HepG2 (cell line): Measurements from ENCODE around the gene EFCAB8. TPM values are rescaled to one million over a fixed set of nuclear protein-coding genes. Genes with fewer than 3 reads are reported as not detected.

Source experiments
- ATAC-seq: fragments of 200-7000 bp; cut with Tn5 transposase; 3 replicates; pipeline ENCODE4 v1.9.1; 2020; ENCODE audit warnings: mild to moderate bottlenecking, moderate library complexity
- BruUV-seq: library from RNA; stranded (reverse); fragments of 400-500 nt; replicated peaks from 2 replicates; lab custom pipeline; 2021; lab: Mats Ljungman, UMichigan
- CTCF ChIA-PET: fragments of 300-600 bp; formaldehyde crosslinking; extraction: SDS; loops from one replicate; lab custom pipeline; 2021; ENCODE audit warnings: low total read pairs, inconsistent platforms, low intra/inter-chr PET ratio; lab: Yijun Ruan, JAX
- POLR2A ChIA-PET: fragments of 350-600 bp; sonication (Branson Sonifier 250); formaldehyde crosslinking; loops from one replicate; lab custom pipeline; 2020; ENCODE audit warnings: antibody characterized with exemption, inconsistent platforms; lab: Yijun Ruan, JAX
- DNase-seq: peaks from one replicate; pipeline ENCODE4 v3.0.0-alpha.2; 2015; ENCODE audit warnings: low spot score
- FAIRE-seq: peaks from 3 replicates; lab custom pipeline; 2011; peaks lifted over from hg19 to GRCh38; lab: Jason Lieb, UNC
- H2AFZ ChIP-seq: one replicate; pipeline ENCODE4 v1.6.1; 2011; ENCODE audit warnings: low read length, inconsistent platforms
- H3K27ac ChIP-seq: fragments of 300-600 bp; 3 replicates; pipeline ENCODE4 v1.8.0; 2011; ENCODE audit warnings: mixed run types, mild to moderate bottlenecking, mixed read lengths, low read length, inconsistent platforms; ENCODE audit not compliant: insufficient read depth; ENCODE audit errors: extremely low read length
- H3K27me3 ChIP-seq, 2 experiments: fragments of 200-600 bp in 1 of 2; 2 replicates in 1 of 2; 3 replicates in 1 of 2; pipeline versions ENCODE4 v1.6.0 to v1.8.0; 2011; ENCODE audit warnings: low read length in 2 of 2, mild to moderate bottlenecking in 2 of 2, moderate library complexity in 2 of 2, inconsistent platforms in 1 of 2; ENCODE audit not compliant: insufficient read depth in 2 of 2, control insufficient read depth in 1 of 2
- H3K36me3 ChIP-seq, 2 experiments: fragments of 200-600 bp in 1 of 2; replicated peaks in 1 of 2; 2 replicates in 1 of 2; 3 replicates in 1 of 2; pipeline versions ENCODE4 v1.5.1 to v1.8.0; 2011; ENCODE audit warnings: low read length in 2 of 2, inconsistent platforms in 1 of 2; ENCODE audit not compliant: insufficient read depth in 2 of 2, control insufficient read depth in 1 of 2
- H3K4me1 ChIP-seq: 2 replicates; pipeline ENCODE4 v1.5.1; 2012; ENCODE audit warnings: low read length, inconsistent platforms; ENCODE audit not compliant: insufficient read depth
- H3K4me2 ChIP-seq: 2 replicates; pipeline ENCODE4 v1.6.0; 2011; ENCODE audit warnings: low read depth, low read length, inconsistent platforms
- H3K4me3 ChIP-seq, 3 experiments: fragments of 200-600 bp in 1 of 3; sonication (generic), shearing (Covaris generic) in 1 of 3; replicated peaks in 1 of 3; 2 replicates each; pipeline ENCODE4 v1.5.1; 2011 to 2016; ENCODE audit warnings: low read length in 3 of 3, inconsistent platforms in 2 of 3, low read depth in 2 of 3, mild to moderate bottlenecking in 2 of 3, control low read depth in 1 of 3, mixed read lengths in 1 of 3; ENCODE audit not compliant: insufficient read depth in 1 of 3
- H3K79me2 ChIP-seq: one replicate; pipeline ENCODE4 v1.6.1; 2011; ENCODE audit warnings: low read length, inconsistent platforms; ENCODE audit not compliant: insufficient read depth
- H3K9ac ChIP-seq: 2 replicates; pipeline ENCODE4 v1.6.0; 2011; ENCODE audit warnings: mild to moderate bottlenecking, low read depth, low read length, inconsistent platforms; ENCODE audit not compliant: insufficient read depth
- H3K9me3 ChIP-seq: 2 replicates; pipeline ENCODE4 v1.5.1; 2012; ENCODE audit warnings: mild to moderate bottlenecking, low read length
- H4K20me1 ChIP-seq: 2 replicates; pipeline ENCODE4 v1.6.0; 2011; ENCODE audit warnings: inconsistent platforms, mild to moderate bottlenecking, low read length, moderate library complexity; ENCODE audit not compliant: insufficient read depth
- BRCA1 ChIP-seq: sonication (generic); formaldehyde crosslinking; IDR thresholded peaks from 2 replicates; pipeline ENCODE4 v1.4.0; 2020; ENCODE audit warnings: missing genetic modification reagents
- CENPX ChIP-seq: sonication (generic); formaldehyde crosslinking; IDR thresholded peaks from 2 replicates; pipeline ENCODE4 v1.9.0; 2021; ENCODE audit warnings: mild to moderate bottlenecking, missing genetic modification reagents, moderate library complexity
- ERF ChIP-seq: IDR thresholded peaks from 2 replicates; pipeline ENCODE4 v1.6.1; 2018; ENCODE audit warnings: missing biosample characterization, missing genetic modification reagents
- RAD21 ChIP-seq: fragments of 450-650 bp; formaldehyde crosslinking; IDR thresholded peaks from 2 replicates; pipeline ENCODE4 v1.5.0; 2020; ENCODE audit warnings: mild to moderate bottlenecking
- RARA ChIP-seq: IDR thresholded peaks from 2 replicates; pipeline ENCODE4 v1.6.1; 2016; ENCODE audit warnings: missing genetic modification reagents, missing compliant biosample characterization
- TAF1 ChIP-seq: sonication (generic); formaldehyde crosslinking; IDR thresholded peaks from 2 replicates; pipeline ENCODE4 v1.4.0; 2020; ENCODE audit warnings: missing genetic modification reagents
- TGIF2 ChIP-seq: IDR thresholded peaks from 2 replicates; pipeline ENCODE4 v1.6.1; 2016; ENCODE audit warnings: control low read depth, missing compliant biosample characterization
- TSC22D2 ChIP-seq: sonication (generic); formaldehyde crosslinking; IDR thresholded peaks from 2 replicates; pipeline ENCODE4 v1.5.1; 2020; ENCODE audit warnings: missing genetic modification reagents, mild to moderate bottlenecking, borderline replicate concordance
- ZNF263 ChIP-seq: sonication (generic); formaldehyde crosslinking; IDR thresholded peaks from 2 replicates; pipeline ENCODE4 v1.4.0; 2020; ENCODE audit warnings: missing genetic modification reagents
- WGBS: methylation state at CpG from one replicate; pipeline ENCODE4 v1.1.6; 2017; ENCODE audit warnings: low lambda C conversion rate; 5-methylcytosine and 5-hydroxymethylcytosine counted together
- in situ Hi-C: cut with HindIII; loops from 2 replicates; pipeline ENCODE4 v1.10.0; 2017; ENCODE audit warnings: low pct_unique_long_range_greater_than_20kb; ENCODE audit not compliant: extremely low pct_ligation_motif_present
- intact Hi-C: fragments of 100-400 bp; cut with micrococcal nuclease; formaldehyde crosslinking; loops from one replicate; pipeline ENCODE4 v1.10.0; 2022; ENCODE audit not compliant: unreplicated experiment
- polyA plus RNA-seq, 8 experiments: library from polyadenylated mRNA; depleted of rRNA in 3 of 8; stranded (reverse) in 7 of 8; unstranded in 1 of 8; fragments of >200 nt; fragmentation: Illumina TruSeq in 4 of 8; extraction: Trizol in 4 of 8; gene quantifications; 2 replicates each; pipeline versions ENCODE4 v1.2.1 to v1.2.3, GENCODE V29; 2011 to 2016; ENCODE audit warnings: low read depth in 4 of 8, missing spikeins in 1 of 8, mixed read lengths in 1 of 8; ENCODE audit not compliant: insufficient read depth in 1 of 8
- total RNA-seq, 5 experiments: library from RNA; depleted of rRNA; stranded (reverse); fragments of >200 nt; fragmentation: Illumina TruSeq; extraction: Trizol; gene quantifications; 2 replicates each; pipeline ENCODE4 v1.2.3, GENCODE V29; 2016; ENCODE audit warnings: low read depth in 1 of 5
- TF ChIP-seq, protein P1 (sequence below): sonication (generic); formaldehyde crosslinking; IDR thresholded peaks from 2 replicates; pipeline ENCODE4 v1.8.0; 2023; ENCODE audit warnings: mild to moderate bottlenecking, missing genetic modification reagents
- TF ChIP-seq, protein P2 (sequence below): sonication (generic); formaldehyde crosslinking; conservative IDR thresholded peaks from 2 replicates; pipeline ENCODE4 v1.8.1; 2023; ENCODE audit warnings: missing genetic modification reagents

EFCAB8 gene
- total and polyA plus RNA-seq, 2 of the 13 experiments (the other 11 are each of a cell fraction or from before 2014, with no cell fraction given), result 0.15 to 0.22 TPM

DNA sequence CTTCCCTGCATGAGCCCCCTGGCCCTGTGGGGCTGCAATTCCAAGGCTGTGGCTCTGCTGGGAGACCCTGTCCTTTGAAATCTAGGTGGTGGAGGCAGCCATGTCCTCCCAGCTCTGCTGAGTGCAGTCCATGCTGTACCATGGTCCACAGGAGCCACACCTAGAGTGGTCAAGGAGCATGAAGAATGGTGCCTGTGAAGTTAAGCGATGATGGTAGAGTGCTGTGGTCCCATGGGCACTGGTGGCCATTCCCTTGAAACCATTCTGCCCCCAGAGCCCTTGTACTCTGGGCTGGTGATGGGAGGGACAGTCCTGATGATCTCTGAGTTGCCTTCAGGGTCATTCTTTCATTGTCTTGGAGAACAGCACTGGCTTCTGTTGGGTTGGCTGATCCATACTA is 55.3 kb downstream of the EFCAB8 start:
- no peaks in the 10 kb centered on the region for H3K4me1 ChIP-seq
- in situ Hi-C loops, result no loop called here
- no TSS peak for BruUV-seq
- CTCF ChIA-PET, result no interaction called here
- peaks cover 8 to 36% of the 10 kb centered on the region in 2 experiments; a peak in 4 of 5 replicates for H3K27me3 ChIP-seq
- H3K9me3 ChIP-seq, result peaks cover 13% of the 10 kb centered on the region
- POLR2A ChIA-PET, result no interaction called here
- TF ChIP-seq TGIF2 (CRISPR knock-in tag) (no peak), BRCA1 (CRISPR knock-in tag) (no peak), TSC22D2 (no peak), RARA (CRISPR knock-in tag) (no peak), TAF1 (CRISPR knock-in tag) (no peak), RAD21 (CRISPR knock-in tag) (no peak)
- TF ChIP-seq, protein P1, sequence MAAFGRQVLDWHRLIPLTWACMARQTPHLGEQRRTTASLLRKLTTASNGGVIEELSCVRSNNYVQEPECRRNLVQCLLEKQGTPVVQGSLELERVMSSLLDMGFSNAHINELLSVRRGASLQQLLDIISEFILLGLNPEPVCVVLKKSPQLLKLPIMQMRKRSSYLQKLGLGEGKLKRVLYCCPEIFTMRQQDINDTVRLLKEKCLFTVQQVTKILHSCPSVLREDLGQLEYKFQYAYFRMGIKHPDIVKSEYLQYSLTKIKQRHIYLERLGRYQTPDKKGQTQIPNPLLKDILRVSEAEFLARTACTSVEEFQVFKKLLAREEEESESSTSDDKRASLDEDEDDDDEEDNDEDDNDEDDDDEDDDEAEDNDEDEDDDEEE, result no peak
- no peak overlapping the region for H3K4me3 ChIP-seq
- ATAC-seq (no peak), FAIRE-seq (no peak), DNase-seq (no peak)
- H2AFZ ChIP-seq, result no peak overlapping the region
- no peak overlapping the region for H3K4me2 ChIP-seq
- no peak overlapping the region for H3K27ac ChIP-seq
- no CpG with 5 or more reads among the region's 1 CpG for WGBS
- intact Hi-C loops, result no loop called here
- H3K79me2 ChIP-seq, result no peaks in the 10 kb centered on the region
- no peaks in the 10 kb centered on the region for H4K20me1 ChIP-seq
- H3K36me3 ChIP-seq, result no peaks in the 10 kb centered on the region
- no peak overlapping the region for H3K9ac ChIP-seq

DNA sequence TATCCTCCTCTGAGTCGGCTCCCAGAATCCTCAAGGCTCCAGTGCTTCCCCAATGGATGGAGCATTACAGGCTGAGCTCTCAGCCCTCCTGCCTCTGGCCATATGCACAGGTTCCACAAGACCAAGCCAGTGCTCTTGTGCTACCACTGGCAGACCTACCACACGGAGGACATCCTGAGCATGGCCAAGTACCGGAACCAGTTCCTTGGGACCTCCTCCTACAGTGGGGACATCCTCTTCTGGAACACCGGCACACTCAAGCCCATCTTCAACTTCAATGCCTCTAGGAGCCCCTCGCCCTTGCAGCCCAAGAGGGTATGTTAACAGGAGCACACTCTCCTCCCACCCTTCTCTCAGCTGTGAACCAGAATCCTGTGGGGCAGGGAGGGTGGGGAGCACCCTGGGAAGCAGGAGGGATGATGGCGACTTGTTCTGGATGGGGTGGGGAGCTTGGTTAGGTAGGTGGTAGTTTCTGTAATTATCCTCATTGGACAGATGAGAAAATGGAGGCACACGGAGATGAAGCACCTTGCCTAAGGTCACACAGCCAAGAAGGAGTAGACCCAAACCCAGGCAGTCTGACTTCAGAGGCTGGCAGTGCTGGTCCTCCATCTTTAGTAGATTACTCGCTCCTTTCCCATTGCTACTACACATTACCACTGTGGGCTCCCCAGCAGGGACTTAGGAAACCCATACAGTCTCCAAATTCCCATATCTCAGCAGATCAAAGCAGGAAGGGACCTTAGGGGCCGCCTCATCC is 58.6 kb downstream of the EFCAB8 start:
- no TSS peak for BruUV-seq
- CTCF ChIA-PET, result no interaction called here

More for the DNA sequence above, 58.6 kb downstream of the EFCAB8 start:
- Histone ChIP-seq H3K4me3 (no peak overlapping the region), H3K36me3 (no peaks in the 10 kb centered on the region), H3K9ac (no peak overlapping the region), H3K79me2 (no peaks in the 10 kb centered on the region), H3K27me3 (peaks cover 0 to 28% of the 10 kb centered on the region in 2 experiments; a peak in 4 of 5 replicates), H2AFZ (no peak overlapping the region), H4K20me1 (no peaks in the 10 kb centered on the region), H3K4me1 (no peaks in the 10 kb centered on the region), H3K27ac (no peak overlapping the region), H3K4me2 (no peak overlapping the region), H3K9me3 (peaks cover 13% of the 10 kb centered on the region)
- ATAC-seq (no peak), FAIRE-seq (no peak), DNase-seq (no peak)
- intact Hi-C loops (no loop called here), in situ Hi-C loops (no loop called here)
- TF ChIP-seq ERF (CRISPR knock-in tag), result no peak
- TF ChIP-seq, protein P2, sequence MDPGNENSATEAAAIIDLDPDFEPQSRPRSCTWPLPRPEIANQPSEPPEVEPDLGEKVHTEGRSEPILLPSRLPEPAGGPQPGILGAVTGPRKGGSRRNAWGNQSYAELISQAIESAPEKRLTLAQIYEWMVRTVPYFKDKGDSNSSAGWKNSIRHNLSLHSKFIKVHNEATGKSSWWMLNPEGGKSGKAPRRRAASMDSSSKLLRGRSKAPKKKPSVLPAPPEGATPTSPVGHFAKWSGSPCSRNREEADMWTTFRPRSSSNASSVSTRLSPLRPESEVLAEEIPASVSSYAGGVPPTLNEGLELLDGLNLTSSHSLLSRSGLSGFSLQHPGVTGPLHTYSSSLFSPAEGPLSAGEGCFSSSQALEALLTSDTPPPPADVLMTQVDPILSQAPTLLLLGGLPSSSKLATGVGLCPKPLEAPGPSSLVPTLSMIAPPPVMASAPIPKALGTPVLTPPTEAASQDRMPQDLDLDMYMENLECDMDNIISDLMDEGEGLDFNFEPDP (CRISPR knock-in tag), result no peak
- no peak for TF ChIP-seq CENPX (CRISPR knock-in tag)
- 0 out of 2 replicates have a peak, but pooled peaks have one; percentile 19 for TF ChIP-seq ZNF263
- 31% methylated on average over 9 of the region's 9 CpGs for WGBS
- POLR2A ChIA-PET, result no interaction called here
